Measurements from ENCODE around the gene BLTP3B.

- no peak for TF ChIP-seq GATA3 (IDR thresholded peaks at IDR 0.05; ENCODE audit: low read depth, low read length)
- no peak for TF ChIP-seq GATA2 (IDR thresholded peaks at IDR 0.05; ENCODE audit: low read depth, low read length)
These were observed 37.0 kb downstream of the BLTP3B start for GRCh38 chr12:100105661-100106060.
